Neural cell (in vitro differentiated cells): ENCODE results near the gene SMPD3. TPM values are rescaled to one million over a fixed set of nuclear protein-coding genes. Genes with fewer than 3 reads are reported as not detected.

Experiments
- H2AFZ ChIP-seq: fragments of 200-600, 300-800 bp; sonication (generic), shearing (Covaris generic); 2 replicates; pipeline ENCODE4 v1.6.0; 2014; ENCODE audit warnings: low read depth, mild to moderate bottlenecking, antibody characterized with exemption, low read length, moderate library complexity
- H3F3A ChIP-seq: fragments of 200-600 bp; shearing (Covaris generic); 2 replicates; pipeline ENCODE4 v1.6.1; 2016; ENCODE audit warnings: mild to moderate bottlenecking, moderate library complexity, mixed read lengths, antibody characterized with exemption, low read length; ENCODE audit not compliant: insufficient read depth, poor library complexity, severe bottlenecking
- H3K27ac ChIP-seq: fragments of 200-600, 300-800 bp; sonication (generic), shearing (Covaris generic); 2 replicates; pipeline ENCODE4 v1.5.1; 2014; ENCODE audit warnings: mild to moderate bottlenecking, low read length, moderate library complexity
- H3K27me3 ChIP-seq: fragments of 300-800, 200-600 bp; sonication (generic), shearing (Covaris generic); 2 replicates; pipeline ENCODE4 v1.6.0; 2014; ENCODE audit warnings: mild to moderate bottlenecking, low read depth, low read length, moderate library complexity; ENCODE audit not compliant: insufficient read depth
- H3K36me3 ChIP-seq: fragments of 300-800, 200-600 bp; sonication (generic), shearing (Covaris generic); 2 replicates; pipeline ENCODE4 v1.5.1; 2014; ENCODE audit warnings: mild to moderate bottlenecking, antibody characterized with exemption, low read length, moderate library complexity; ENCODE audit not compliant: insufficient read depth
- H3K4me2 ChIP-seq: fragments of 300-800, 200-600 bp; sonication (generic), shearing (Covaris generic); 2 replicates; pipeline ENCODE4 v1.6.0; 2014; ENCODE audit warnings: mild to moderate bottlenecking, low read length
- H3K4me3 ChIP-seq: fragments of 300-800, 200-600 bp; sonication (generic), shearing (Covaris generic); 2 replicates; pipeline ENCODE4 v1.5.1; 2014; ENCODE audit warnings: mild to moderate bottlenecking, low read length, moderate library complexity
- H3K79me2 ChIP-seq: fragments of 200-600 bp; shearing (Covaris generic); replicated peaks from 2 replicates; pipeline ENCODE4 v1.6.0; 2014; ENCODE audit warnings: mild to moderate bottlenecking, low read length, moderate library complexity; ENCODE audit not compliant: insufficient read depth
- H3K9ac ChIP-seq: fragments of 300-800, 200-600 bp; sonication (generic), shearing (Covaris generic); 2 replicates; pipeline ENCODE4 v1.6.1; 2016; ENCODE audit warnings: mild to moderate bottlenecking, low read length, mixed read lengths
- H3K9me2 ChIP-seq: fragments of 200-600 bp; shearing (Covaris generic); 2 replicates; pipeline ENCODE4 v1.6.1; 2016; ENCODE audit warnings: mild to moderate bottlenecking, low read length, mixed read lengths; ENCODE audit not compliant: insufficient read depth
- H3K9me3 ChIP-seq: fragments of 200-600, 300-800 bp; sonication (generic), shearing (Covaris generic); 2 replicates; pipeline ENCODE4 v1.6.1; 2016; ENCODE audit warnings: mild to moderate bottlenecking, mixed run types, low read length, moderate library complexity, mixed read lengths
- H4K20me1 ChIP-seq: fragments of 200-600 bp; shearing (Covaris generic); 2 replicates; pipeline ENCODE4 v1.6.1; 2016; ENCODE audit warnings: mild to moderate bottlenecking, mixed run types; ENCODE audit not compliant: insufficient read depth
- EP300 ChIP-seq: fragments of 450-650 bp; conservative IDR thresholded peaks from 2 replicates; pipeline ENCODE4 v1.6.1; 2014; ENCODE audit warnings: antibody characterized with exemption, mild to moderate bottlenecking, moderate library complexity; ENCODE audit not compliant: poor library complexity, severe bottlenecking
- EZH2 ChIP-seq: fragments of 200-600, 300-800 bp; shearing (Covaris generic), sonication (generic); IDR thresholded peaks from 2 replicates; pipeline ENCODE4 v1.6.1; 2014; ENCODE audit warnings: antibody characterized with exemption, low read length, borderline replicate concordance, mild to moderate bottlenecking; ENCODE audit not compliant: insufficient read depth, poor library complexity, severe bottlenecking
- MXI1 ChIP-seq: fragments of 450-650 bp; conservative IDR thresholded peaks from 2 replicates; pipeline ENCODE4 v1.6.1; 2014; ENCODE audit warnings: antibody characterized with exemption, mild to moderate bottlenecking; ENCODE audit not compliant: poor library complexity, severe bottlenecking
- POLR2AphosphoS5 ChIP-seq: IDR thresholded peaks from 2 replicates; pipeline ENCODE4 v1.6.1; 2012
- RAD21 ChIP-seq: fragments of 450-650 bp; conservative IDR thresholded peaks from 2 replicates; pipeline ENCODE4 v1.6.1; 2014; ENCODE audit warnings: antibody characterized with exemption, mild to moderate bottlenecking, moderate library complexity
- SMC3 ChIP-seq: fragments of 450-650 bp; conservative IDR thresholded peaks from 2 replicates; pipeline ENCODE4 v1.6.1; 2014; ENCODE audit warnings: antibody characterized with exemption, mild to moderate bottlenecking, moderate library complexity; ENCODE audit not compliant: poor library complexity
- TAF1 ChIP-seq: IDR thresholded peaks from 2 replicates; pipeline ENCODE4 v1.6.1; 2012; ENCODE audit warnings: low read depth
- polyA plus RNA-seq: library from polyadenylated mRNA; depleted of rRNA; stranded (reverse); fragments of >200 nt; gene quantifications from 2 replicates; pipeline ENCODE4 v1.2.3, GENCODE V29; 2014
- TF ChIP-seq, protein P1 (sequence below): fragments of 450-650 bp; IDR thresholded peaks from 2 replicates; pipeline ENCODE4 v1.5.1; 2014; ENCODE audit warnings: antibody characterized with exemption, mild to moderate bottlenecking, moderate library complexity; ENCODE audit not compliant: poor library complexity, severe bottlenecking
- TF ChIP-seq, protein P2 (sequence below): IDR thresholded peaks from 2 replicates; pipeline ENCODE4 v1.6.1; 2012; ENCODE audit warnings: borderline replicate concordance

Gene SMPD3
- polyA plus RNA-seq, 1 donor from 2014 or later, result 42.7 TPM

DNA sequence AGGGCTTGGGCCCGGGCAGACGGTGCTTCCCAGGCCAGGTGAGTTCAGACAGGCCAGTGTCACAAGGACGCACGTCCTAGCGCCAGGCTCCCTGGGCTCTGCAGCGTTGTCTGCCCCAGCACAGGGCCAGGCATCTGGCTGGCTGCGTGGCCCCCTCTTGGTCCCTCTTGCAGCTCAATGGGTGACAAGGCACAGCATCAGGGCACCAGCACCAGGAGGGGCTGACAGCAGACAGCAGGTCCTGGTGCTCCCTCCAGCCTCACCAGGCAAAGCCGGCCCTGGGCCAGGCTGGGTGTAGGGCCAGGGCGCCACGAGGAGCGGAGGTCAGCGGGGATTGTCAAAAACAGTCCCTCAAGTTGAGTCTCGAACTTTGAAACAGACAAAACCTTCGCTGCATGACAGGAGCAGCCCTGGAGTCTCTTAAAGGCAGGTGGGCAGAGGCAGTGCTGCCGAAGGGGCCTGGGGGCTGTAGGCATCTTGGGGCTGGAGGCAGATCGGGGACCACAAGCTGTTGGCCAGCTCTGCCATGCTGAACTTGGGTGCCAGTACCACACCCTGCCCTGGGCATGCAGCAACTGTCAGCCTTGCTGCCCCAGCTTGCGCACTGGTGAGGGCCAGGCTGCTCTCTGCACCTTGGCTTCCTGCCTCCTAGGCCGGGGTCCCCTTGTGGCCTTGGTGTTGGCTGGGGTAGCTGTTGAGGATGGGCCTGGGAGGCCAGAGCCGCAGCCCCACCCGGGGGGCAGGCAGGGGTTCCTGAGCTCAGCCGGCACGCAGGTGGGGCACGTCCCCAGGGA lies 88.7 kb downstream of the SMPD3 start:
- no peaks in the 10 kb centered on the region for H3K79me2 ChIP-seq
- no peak overlapping the region for H3K4me3 ChIP-seq
- no peaks in the 10 kb centered on the region for H3K9me2 ChIP-seq
- H3K4me2 ChIP-seq, result no peak overlapping the region
- no peaks in the 10 kb centered on the region for H3K36me3 ChIP-seq
- no peaks in the 10 kb centered on the region for H3K9me3 ChIP-seq
- TF ChIP-seq MXI1, result no peak
- no peaks in the 10 kb centered on the region for H4K20me1 ChIP-seq
- no peak overlapping the region for H3K27ac ChIP-seq
- no peaks in the 10 kb centered on the region for H3F3A ChIP-seq
- no peaks in the 10 kb centered on the region for H3K27me3 ChIP-seq
- no peak overlapping the region for H2AFZ ChIP-seq
- no peak overlapping the region for H3K9ac ChIP-seq

DNA sequence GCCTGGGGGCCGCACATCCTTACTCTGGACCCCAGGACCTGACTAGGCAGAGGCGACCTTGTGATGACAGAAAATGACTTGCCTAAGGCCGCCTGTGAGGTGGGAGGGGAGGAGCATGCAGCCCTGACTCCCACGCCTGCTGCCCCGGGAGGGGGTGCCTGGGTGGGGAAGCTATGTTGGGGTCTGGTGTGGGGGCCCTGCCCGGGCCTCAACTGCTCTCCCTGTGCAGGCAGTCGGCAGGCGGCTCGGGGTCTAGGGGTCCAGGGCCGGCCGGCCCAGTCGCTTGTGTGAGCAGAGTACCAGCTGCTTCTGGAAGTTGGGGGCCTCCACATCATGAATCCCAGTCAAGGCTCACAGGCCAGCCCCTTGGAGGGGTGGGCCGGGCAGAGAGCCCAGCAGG lies 89.4 kb downstream of the SMPD3 start:
- H3K36me3 ChIP-seq, result no peaks in the 10 kb centered on the region
- H3K9me3 ChIP-seq, result no peaks in the 10 kb centered on the region
- no peaks in the 10 kb centered on the region for H3F3A ChIP-seq
- no peaks in the 10 kb centered on the region for H3K27me3 ChIP-seq
- no peak overlapping the region for H3K4me3 ChIP-seq
- TF ChIP-seq POLR2AphosphoS5, result no peak
- TF ChIP-seq TAF1, result no peak
- TF ChIP-seq SMC3, result no peak
- no peak for TF ChIP-seq RAD21
- TF ChIP-seq, protein P1, sequence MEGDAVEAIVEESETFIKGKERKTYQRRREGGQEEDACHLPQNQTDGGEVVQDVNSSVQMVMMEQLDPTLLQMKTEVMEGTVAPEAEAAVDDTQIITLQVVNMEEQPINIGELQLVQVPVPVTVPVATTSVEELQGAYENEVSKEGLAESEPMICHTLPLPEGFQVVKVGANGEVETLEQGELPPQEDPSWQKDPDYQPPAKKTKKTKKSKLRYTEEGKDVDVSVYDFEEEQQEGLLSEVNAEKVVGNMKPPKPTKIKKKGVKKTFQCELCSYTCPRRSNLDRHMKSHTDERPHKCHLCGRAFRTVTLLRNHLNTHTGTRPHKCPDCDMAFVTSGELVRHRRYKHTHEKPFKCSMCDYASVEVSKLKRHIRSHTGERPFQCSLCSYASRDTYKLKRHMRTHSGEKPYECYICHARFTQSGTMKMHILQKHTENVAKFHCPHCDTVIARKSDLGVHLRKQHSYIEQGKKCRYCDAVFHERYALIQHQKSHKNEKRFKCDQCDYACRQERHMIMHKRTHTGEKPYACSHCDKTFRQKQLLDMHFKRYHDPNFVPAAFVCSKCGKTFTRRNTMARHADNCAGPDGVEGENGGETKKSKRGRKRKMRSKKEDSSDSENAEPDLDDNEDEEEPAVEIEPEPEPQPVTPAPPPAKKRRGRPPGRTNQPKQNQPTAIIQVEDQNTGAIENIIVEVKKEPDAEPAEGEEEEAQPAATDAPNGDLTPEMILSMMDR, result no peak
- no peak for TF ChIP-seq EP300
- no peak for TF ChIP-seq MXI1
- no peak for TF ChIP-seq EZH2
- TF ChIP-seq, protein P2, sequence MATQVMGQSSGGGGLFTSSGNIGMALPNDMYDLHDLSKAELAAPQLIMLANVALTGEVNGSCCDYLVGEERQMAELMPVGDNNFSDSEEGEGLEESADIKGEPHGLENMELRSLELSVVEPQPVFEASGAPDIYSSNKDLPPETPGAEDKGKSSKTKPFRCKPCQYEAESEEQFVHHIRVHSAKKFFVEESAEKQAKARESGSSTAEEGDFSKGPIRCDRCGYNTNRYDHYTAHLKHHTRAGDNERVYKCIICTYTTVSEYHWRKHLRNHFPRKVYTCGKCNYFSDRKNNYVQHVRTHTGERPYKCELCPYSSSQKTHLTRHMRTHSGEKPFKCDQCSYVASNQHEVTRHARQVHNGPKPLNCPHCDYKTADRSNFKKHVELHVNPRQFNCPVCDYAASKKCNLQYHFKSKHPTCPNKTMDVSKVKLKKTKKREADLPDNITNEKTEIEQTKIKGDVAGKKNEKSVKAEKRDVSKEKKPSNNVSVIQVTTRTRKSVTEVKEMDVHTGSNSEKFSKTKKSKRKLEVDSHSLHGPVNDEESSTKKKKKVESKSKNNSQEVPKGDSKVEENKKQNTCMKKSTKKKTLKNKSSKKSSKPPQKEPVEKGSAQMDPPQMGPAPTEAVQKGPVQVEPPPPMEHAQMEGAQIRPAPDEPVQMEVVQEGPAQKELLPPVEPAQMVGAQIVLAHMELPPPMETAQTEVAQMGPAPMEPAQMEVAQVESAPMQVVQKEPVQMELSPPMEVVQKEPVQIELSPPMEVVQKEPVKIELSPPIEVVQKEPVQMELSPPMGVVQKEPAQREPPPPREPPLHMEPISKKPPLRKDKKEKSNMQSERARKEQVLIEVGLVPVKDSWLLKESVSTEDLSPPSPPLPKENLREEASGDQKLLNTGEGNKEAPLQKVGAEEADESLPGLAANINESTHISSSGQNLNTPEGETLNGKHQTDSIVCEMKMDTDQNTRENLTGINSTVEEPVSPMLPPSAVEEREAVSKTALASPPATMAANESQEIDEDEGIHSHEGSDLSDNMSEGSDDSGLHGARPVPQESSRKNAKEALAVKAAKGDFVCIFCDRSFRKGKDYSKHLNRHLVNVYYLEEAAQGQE, result no peak
- no peak overlapping the region for H3K27ac ChIP-seq
- no peaks in the 10 kb centered on the region for H3K9me2 ChIP-seq
- H4K20me1 ChIP-seq, result no peaks in the 10 kb centered on the region
- H3K79me2 ChIP-seq, result no peaks in the 10 kb centered on the region
- H3K4me2 ChIP-seq, result no peak overlapping the region
- H3K9ac ChIP-seq, result no peak overlapping the region
- H2AFZ ChIP-seq, result no peak overlapping the region
